Measurements from ENCODE around the gene BEST4.

Gene BEST4

DNA sequence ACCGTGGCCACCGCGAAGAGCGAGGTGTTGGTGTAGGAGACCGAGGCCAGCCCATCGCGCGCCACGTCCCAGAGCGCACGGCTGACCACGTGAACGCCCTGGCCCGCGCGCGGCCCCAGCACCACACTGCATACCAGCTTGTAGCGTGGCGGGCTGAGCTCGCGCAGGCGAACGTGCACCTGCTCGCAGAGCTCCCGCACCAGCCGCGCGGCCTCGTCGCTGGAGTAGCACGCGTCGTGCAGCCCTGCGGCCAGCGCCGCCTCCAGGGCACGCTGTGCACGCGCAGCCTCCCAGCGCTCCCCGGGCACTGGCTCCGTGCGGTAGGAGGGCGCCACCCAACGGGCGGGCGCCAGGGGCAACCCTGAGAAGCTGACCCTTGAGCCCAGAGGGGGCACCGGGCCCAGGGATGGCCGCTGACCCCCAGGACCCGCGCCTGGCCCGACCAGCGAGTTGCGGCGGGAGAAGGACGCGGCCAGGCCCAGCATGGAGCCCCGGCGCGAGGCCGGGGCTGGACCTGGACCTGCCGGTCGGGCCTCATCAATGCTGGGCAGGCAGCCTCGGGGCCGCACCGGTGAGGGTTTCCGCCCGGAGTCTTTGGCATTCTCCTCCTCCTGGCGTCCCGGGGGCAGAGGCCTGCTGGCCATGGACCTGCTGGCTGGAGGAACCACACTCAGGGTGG lies 18.2 kb upstream of the BEST4 start:
- TF ChIP-seq REST (IDR thresholded peaks at IDR 0.05; ENCODE audit: insufficient read depth in 1 of 2, low read depth in 2 of 2, low read length in 2 of 2) (no peak), SIN3A (IDR thresholded peaks at IDR 0.05; ENCODE audit: borderline replicate concordance, insufficient read depth, low read length) (no peak), POLR2AphosphoS5 (IDR thresholded peaks at IDR 0.05; ENCODE audit: low read depth, low read length) (no peak), FOXP2 (optimal IDR thresholded peaks at IDR 0.05; ENCODE audit: borderline replicate concordance, extremely low read depth, extremely low read length, insufficient read depth) (no peak), TAF1 (IDR thresholded peaks at IDR 0.05; ENCODE audit: borderline replicate concordance, insufficient read depth, low read length) (no peak)

- TF ChIP-seq TAF1 (IDR thresholded peaks at IDR 0.05; ENCODE audit: borderline replicate concordance, insufficient read depth, low read length) (no peak), FOXP2 (optimal IDR thresholded peaks at IDR 0.05; ENCODE audit: borderline replicate concordance, extremely low read depth, extremely low read length, insufficient read depth) (no peak), REST (IDR thresholded peaks at IDR 0.05; ENCODE audit: insufficient read depth in 1 of 2, low read depth in 2 of 2, low read length in 2 of 2) (no peak), SIN3A (IDR thresholded peaks at IDR 0.05; ENCODE audit: borderline replicate concordance, insufficient read depth, low read length) (no peak), POLR2AphosphoS5 (IDR thresholded peaks at IDR 0.05; ENCODE audit: low read depth, low read length) (no peak)
Observed at GRCh38 chr1:44805311-44806024, 17.5 kb upstream of the BEST4 start.

DNA sequence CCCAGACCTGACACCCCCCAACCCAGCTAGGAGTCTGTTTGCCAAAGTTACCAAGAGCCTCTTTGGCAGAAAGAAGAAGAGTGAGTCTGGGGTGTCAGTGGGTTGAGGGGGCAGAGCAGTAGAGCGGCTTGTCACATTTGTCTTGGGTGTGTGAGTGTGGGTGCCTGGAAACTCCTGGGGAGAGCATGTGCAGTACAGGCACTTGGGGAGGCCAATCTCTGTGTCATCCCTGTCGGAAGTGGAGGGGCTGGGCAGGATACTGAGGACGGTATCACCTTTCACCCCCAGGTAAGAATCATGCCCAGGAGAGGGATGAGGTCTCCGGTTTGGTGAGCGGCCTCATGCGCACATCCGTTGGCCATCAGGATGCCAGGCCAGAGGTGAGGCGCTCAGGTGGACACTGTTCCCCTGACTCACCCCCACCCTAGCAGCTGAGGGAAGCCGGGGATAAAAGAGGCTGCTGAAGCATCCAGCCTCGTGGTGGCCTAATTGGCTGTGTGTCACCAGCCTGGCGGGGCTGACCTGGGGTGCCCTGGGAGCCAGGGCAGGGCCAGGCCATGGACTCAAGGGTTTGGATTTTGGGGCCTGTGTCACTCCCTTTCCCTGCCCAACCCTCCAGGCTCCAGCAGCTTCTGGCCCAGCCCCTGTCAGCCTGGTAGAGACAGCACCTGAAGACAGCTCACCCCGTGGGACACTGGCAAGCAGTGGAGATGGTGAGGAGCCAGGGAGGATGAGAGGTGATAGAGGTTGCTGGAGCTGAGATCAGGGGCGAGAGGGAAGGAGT lies 15.5 kb upstream of the BEST4 start:
- no peak for TF ChIP-seq TAF1 (IDR thresholded peaks at IDR 0.05; ENCODE audit: borderline replicate concordance, insufficient read depth, low read length)
- TF ChIP-seq POLR2AphosphoS5 (IDR thresholded peaks at IDR 0.05; ENCODE audit: low read depth, low read length): no peak
- no peak for TF ChIP-seq SIN3A (IDR thresholded peaks at IDR 0.05; ENCODE audit: borderline replicate concordance, insufficient read depth, low read length)
- no peak for TF ChIP-seq REST (IDR thresholded peaks at IDR 0.05; ENCODE audit: insufficient read depth in 1 of 2, low read depth in 2 of 2, low read length in 2 of 2)
- no peak for TF ChIP-seq FOXP2 (optimal IDR thresholded peaks at IDR 0.05; ENCODE audit: borderline replicate concordance, extremely low read depth, extremely low read length, insufficient read depth)

DNA sequence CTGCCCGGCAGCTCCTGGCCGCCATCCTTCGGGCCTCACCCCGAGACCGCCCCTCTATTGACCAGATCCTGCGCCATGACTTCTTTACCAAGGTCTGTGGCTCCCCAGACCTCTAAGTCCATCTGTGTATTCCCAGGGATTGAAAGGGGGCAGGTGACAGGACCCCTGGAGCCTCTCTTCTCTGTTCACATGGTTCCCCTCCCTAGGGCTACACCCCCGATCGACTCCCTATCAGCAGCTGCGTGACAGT lies 15.0 kb upstream of the BEST4 start:
- TF ChIP-seq REST (IDR thresholded peaks at IDR 0.05; ENCODE audit: insufficient read depth in 1 of 2, low read depth in 2 of 2, low read length in 2 of 2) (no peak), POLR2AphosphoS5 (IDR thresholded peaks at IDR 0.05; ENCODE audit: low read depth, low read length) (no peak), TAF1 (IDR thresholded peaks at IDR 0.05; ENCODE audit: borderline replicate concordance, insufficient read depth, low read length) (no peak), SIN3A (IDR thresholded peaks at IDR 0.05; ENCODE audit: borderline replicate concordance, insufficient read depth, low read length) (no peak), FOXP2 (optimal IDR thresholded peaks at IDR 0.05; ENCODE audit: borderline replicate concordance, extremely low read depth, extremely low read length, insufficient read depth) (no peak)

All from PFSK-1 (cell line).